Peyer's patch (tissue), 4 donors: ENCODE data around the gene PTPMT1. TPM values are rescaled to one million over a fixed set of nuclear protein-coding genes. Genes with fewer than 3 reads are reported as not detected.
A peak's percentile ranks its signal among the peaks of the same experiment; 100 is the strongest.

Source experiments
- DNase-seq, 3 donors: peaks; one replicate each; pipeline ENCODE4 v3.0.0-alpha.2; 2017 to 2019
- H3K27ac ChIP-seq, 4 donors: fragments of 200-600 bp; sonication (generic); one replicate each; pipeline ENCODE4 v1.5.1; 2016 to 2019
- H3K27me3 ChIP-seq, 2 donors: fragments of 200-600 bp; sonication (generic); one replicate each; pipeline ENCODE4 v1.5.1; 2019
- H3K36me3 ChIP-seq, 3 donors: fragments of 200-600 bp; sonication (generic); one replicate each; pipeline ENCODE4 v1.5.1; 2016 to 2019
- H3K4me1 ChIP-seq, 4 donors: fragments of 200-600 bp; sonication (generic); one replicate each; pipeline ENCODE4 v1.5.1; 2016 to 2019
- H3K4me3 ChIP-seq, 4 donors: fragments of 200-600 bp; sonication (generic); 1 replicate in 3 of 4; 2 replicates in 1 of 4; pipeline ENCODE4 v1.5.1; 2016 to 2019; ENCODE audit warnings: mild to moderate bottlenecking in 1 of 4
- H3K9me3 ChIP-seq, 4 donors: fragments of 200-600 bp; sonication (generic); one replicate each; pipeline ENCODE4 v1.5.1; 2016 to 2019; ENCODE audit warnings: mild to moderate bottlenecking in 1 of 4
- CTCF ChIP-seq, 6 experiments: fragments of 450-650 bp in 4 of 6; fragments of 200-600 bp in 2 of 6; sonication (generic) in 1 of 6; IDR thresholded peaks; one replicate each; pipeline ENCODE4 v1.5.1; 2017 to 2019; ENCODE audit warnings: antibody characterized with exemption in 6 of 6, mild to moderate bottlenecking in 3 of 6, moderate library complexity in 1 of 6
- POLR2A ChIP-seq, 2 donors: fragments of 450-650 bp; IDR thresholded peaks; one replicate each; pipeline ENCODE4 v1.5.1; 2017; ENCODE audit warnings: antibody characterized with exemption in 2 of 2, mild to moderate bottlenecking in 2 of 2, moderate library complexity in 2 of 2
- total RNA-seq, 4 donors: library from RNA; depleted of rRNA; stranded (reverse); fragments of >200 nt; gene quantifications; one replicate each; pipeline ENCODE4 v1.1.0, GENCODE V29; 2016

PTPMT1 gene
- total RNA-seq, 4 donors from 2014 or later, result 43.1 to 80.9 (median 65.8) TPM

- no peak overlapping the region for H3K27ac ChIP-seq
- no peak overlapping the region for H3K4me3 ChIP-seq
- no peak for DNase-seq
- no peaks in the 10 kb centered on the region for H3K9me3 ChIP-seq
- peaks cover 0 to 17% of the 10 kb centered on the region in 2 donors for H3K27me3 ChIP-seq
- H3K4me1 ChIP-seq, result peaks cover 0 to 13% (median 7%) of the 10 kb centered on the region in 4 donors
- TF ChIP-seq POLR2A (IDR thresholded peaks at IDR 0.05), result no peak
- no peak for TF ChIP-seq CTCF (IDR thresholded peaks at IDR 0.05)
- no peaks in the 10 kb centered on the region for H3K36me3 ChIP-seq
These were observed 26.4 kb downstream of the PTPMT1 start for GRCh38 chr11:47591764-47592163.

GRCh38 chr11:47592251-47592650 lies 26.9 kb downstream of the PTPMT1 start:
- Histone ChIP-seq H3K27me3 (peaks cover 0 to 17% of the 10 kb centered on the region in 2 donors), H3K9me3 (no peaks in the 10 kb centered on the region), H3K36me3 (no peaks in the 10 kb centered on the region), H3K4me1 (peaks cover 0 to 13% (median 7%) of the 10 kb centered on the region in 4 donors), H3K4me3 (no peak overlapping the region), H3K27ac (no peak overlapping the region)
- DNase-seq, result no peak
- TF ChIP-seq POLR2A (IDR thresholded peaks at IDR 0.05) (no peak), CTCF (IDR thresholded peaks at IDR 0.05) (no peak)

GRCh38 chr11:47592970-47593369 lies 27.6 kb downstream of the PTPMT1 start:
- Histone ChIP-seq H3K4me1 (peaks cover 0 to 13% (median 7%) of the 10 kb centered on the region in 4 donors), H3K36me3 (no peaks in the 10 kb centered on the region), H3K9me3 (no peaks in the 10 kb centered on the region), H3K27ac (no peak overlapping the region), H3K4me3 (no peak overlapping the region), H3K27me3 (peaks cover 0 to 17% of the 10 kb centered on the region in 2 donors)
- TF ChIP-seq POLR2A (IDR thresholded peaks at IDR 0.05), result no peak
- TF ChIP-seq CTCF (IDR thresholded peaks at IDR 0.05), result no peak
- DNase-seq, result no peak

GRCh38 chr11:47593492-47593933 lies 28.1 kb downstream of the PTPMT1 start:
- peaks cover 0 to 17% of the 10 kb centered on the region in 2 donors for H3K27me3 ChIP-seq
- no peaks in the 10 kb centered on the region for H3K9me3 ChIP-seq
- H3K4me3 ChIP-seq, result no peak overlapping the region
- H3K4me1 ChIP-seq, result peaks cover 0 to 13% (median 7%) of the 10 kb centered on the region in 4 donors
- no peak for TF ChIP-seq CTCF (IDR thresholded peaks at IDR 0.05)
- TF ChIP-seq POLR2A (IDR thresholded peaks at IDR 0.05), result no peak
- no peak for DNase-seq
- no peaks in the 10 kb centered on the region for H3K36me3 ChIP-seq
- no peak overlapping the region for H3K27ac ChIP-seq

GRCh38 chr11:47593934-47594855 lies 28.8 kb downstream of the PTPMT1 start, which contains the start of gene C1QTNF4:
Gene C1QTNF4, minus strand, starts transcription at chr11:47594411. Its CDS starts 3,601 bp downstream, at chr11:47590810.
- H3K36me3 ChIP-seq, result no peaks in the 10 kb centered on the region
- peaks cover 0 to 13% (median 7%) of the 10 kb centered on the region in 4 donors for H3K4me1 ChIP-seq
- TF ChIP-seq POLR2A (IDR thresholded peaks at IDR 0.05) (no peak), CTCF (IDR thresholded peaks at IDR 0.05) (no peak)
- H3K27ac ChIP-seq, result no peak within 1 kb of the TSS
- no peak for DNase-seq
- H3K4me3 ChIP-seq, result peak within 1 kb of the TSS in 3 of 4 donors; percentile 15 to 32 (median 26)
- H3K27me3 ChIP-seq, result peaks cover 0 to 17% of the 10 kb centered on the region in 2 donors
- H3K9me3 ChIP-seq, result no peaks in the 10 kb centered on the region
